BLaER1 treated with 17β-estradiol and CSF1 and Interleukin-3, amounts not matched to agents 10 nM and 100 nM (cell line): ENCODE results near the gene SLC25A34.
"Not testable (repeated sequence)": the region's sequence is repeated elsewhere in the genome, so short reads cannot be mapped to it uniquely, and the experiment has no call there.

Experiments
- H3K27ac ChIP-seq, 11 experiments: shearing (Covaris generic); formaldehyde crosslinking; 2 replicates each; pipeline ENCODE4 v1.8.1; 2022
- H3K27me3 ChIP-seq, 11 experiments: shearing (Covaris generic); formaldehyde crosslinking; 2 replicates each; pipeline ENCODE4 v1.8.1; 2022
- H3K36me3 ChIP-seq, 11 experiments: shearing (Covaris generic); formaldehyde crosslinking; 2 replicates each; pipeline ENCODE4 v1.8.1; 2022
- H3K4me1 ChIP-seq, 10 experiments: shearing (Covaris generic); formaldehyde crosslinking; 2 replicates each; pipeline ENCODE4 v1.8.1; 2022
- H3K4me2 ChIP-seq, 11 experiments: shearing (Covaris generic); formaldehyde crosslinking; 2 replicates each; pipeline ENCODE4 v1.8.1; 2022
- H3K4me3 ChIP-seq, 10 experiments: shearing (Covaris generic); formaldehyde crosslinking; 2 replicates each; pipeline ENCODE4 v1.8.1; 2022
- H3K9ac ChIP-seq, 11 experiments: shearing (Covaris generic); formaldehyde crosslinking; 2 replicates each; pipeline ENCODE4 v1.8.1; 2022
- H3K9me3 ChIP-seq, 11 experiments: shearing (Covaris generic); formaldehyde crosslinking; replicated peaks in 1 of 11; 2 replicates each; pipeline ENCODE4 v1.8.1; 2022
- H4K20me1 ChIP-seq, 11 experiments: shearing (Covaris generic); formaldehyde crosslinking; 2 replicates each; pipeline ENCODE4 v1.8.1; 2022
- Cebpa-rat ChIP-seq, 11 experiments: shearing (Covaris generic); IDR thresholded peaks; 2 replicates each; pipeline ENCODE4 v1.8.1; 2022

Gene SLC25A34

DNA sequence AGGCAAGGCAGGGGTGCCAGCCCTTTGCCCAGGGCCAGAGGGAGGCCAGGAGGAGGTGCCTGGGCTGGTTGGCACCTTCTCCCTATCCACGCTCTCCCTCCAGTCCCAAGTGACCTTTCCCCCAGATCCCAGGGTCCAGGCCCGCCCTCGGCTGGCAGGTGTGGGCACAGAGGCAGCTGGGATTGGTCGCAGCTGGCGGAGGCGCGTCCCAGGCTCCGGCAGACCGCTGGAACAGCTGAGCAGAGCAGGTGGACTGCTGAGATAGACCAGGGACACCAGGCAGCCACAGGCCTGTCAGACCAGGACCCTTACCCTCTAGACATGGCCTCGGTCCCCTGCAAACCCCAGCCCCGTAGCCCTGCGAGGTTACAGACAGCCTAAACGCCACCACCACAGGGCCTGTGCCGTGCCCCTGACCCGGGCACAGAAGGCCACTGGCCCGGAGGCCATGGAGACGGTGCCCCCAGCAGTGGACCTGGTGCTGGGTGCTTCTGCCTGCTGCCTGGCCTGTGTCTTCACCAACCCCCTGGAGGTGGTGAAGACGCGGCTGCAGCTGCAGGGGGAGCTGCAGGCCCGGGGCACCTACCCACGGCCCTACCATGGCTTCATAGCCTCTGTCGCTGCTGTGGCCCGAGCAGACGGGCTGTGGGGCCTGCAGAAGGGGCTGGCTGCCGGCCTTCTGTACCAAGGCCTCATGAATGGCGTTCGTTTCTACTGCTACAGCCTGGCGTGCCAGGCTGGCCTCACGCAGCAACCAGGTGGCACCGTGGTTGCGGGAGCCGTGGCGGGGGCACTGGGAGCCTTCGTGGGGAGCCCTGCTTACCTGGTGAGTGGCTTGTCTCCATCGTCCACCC, at the start of gene SLC25A34:
TSS of gene SLC25A34 (plus strand) at position 221 of the 854 bp plus-strand sequence. CDS start at position 449, 228 bp downstream.
- H3K4me3 ChIP-seq, result no peak within 1 kb of the TSS
- H3K36me3 ChIP-seq, result peaks cover 33 to 43% (median 41%) of the 10 kb centered on the region in 11 experiments
- no peak within 1 kb of the TSS for H3K9ac ChIP-seq
- TF ChIP-seq Cebpa-rat (IDR thresholded peaks at IDR 0.05), result no peak
- H3K27ac ChIP-seq, result no peak within 1 kb of the TSS
- H3K9me3 ChIP-seq, result no peaks in the 10 kb centered on the region
- H3K4me1 ChIP-seq, result peaks cover 8 to 18% (median 13%) of the 10 kb centered on the region in 10 experiments; a peak in 14 of 20 replicates
- peaks cover 0 to 97% (median 31%) of the 10 kb centered on the region in 11 experiments; a peak in 17 of 22 replicates for H4K20me1 ChIP-seq
- no peak within 1 kb of the TSS for H3K4me2 ChIP-seq
- H3K27me3 ChIP-seq, result no peaks in the 10 kb centered on the region

DNA sequence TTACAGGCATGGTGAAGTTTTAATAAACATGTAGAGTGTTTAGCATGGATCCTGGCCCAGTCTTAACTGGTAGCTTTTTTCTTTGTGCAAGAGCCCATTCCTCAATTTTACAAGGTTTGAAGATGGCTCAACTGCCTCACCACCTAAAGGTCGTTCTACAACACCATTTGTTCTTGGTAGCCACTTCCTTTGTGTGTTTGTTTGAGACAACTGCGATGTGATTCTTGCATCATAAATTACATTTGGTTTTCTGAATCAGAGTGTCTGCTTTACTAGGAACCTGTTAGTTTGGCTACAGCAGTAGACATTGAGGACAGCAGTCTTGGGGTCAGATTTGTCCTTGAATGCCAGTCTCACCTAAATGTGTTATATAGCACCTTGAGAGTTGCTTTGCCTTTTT, 48.6 kb upstream of the SLC25A34 start:
- no peak for TF ChIP-seq Cebpa-rat (IDR thresholded peaks at IDR 0.05)
- Histone ChIP-seq H3K9ac (no peak overlapping the region), H3K4me2 (peak overlapping the region; percentile 0 to 98 (median 23); a peak in 14 of 22 replicates), H4K20me1 (peaks cover 63 to 81% (median 78%) of the 10 kb centered on the region in 11 experiments; a peak in 21 of 22 replicates), H3K27me3 (no peaks in the 10 kb centered on the region), H3K9me3 (no peaks in the 10 kb centered on the region; a peak in 1 of 22 replicates), H3K4me1 (peaks cover 37 to 66% (median 45%) of the 10 kb centered on the region in 10 experiments), H3K36me3 (peaks cover 26 to 58% (median 39%) of the 10 kb centered on the region in 11 experiments; a peak in 21 of 22 replicates), H3K27ac (no peak overlapping the region), H3K4me3 (no peak overlapping the region)

DNA sequence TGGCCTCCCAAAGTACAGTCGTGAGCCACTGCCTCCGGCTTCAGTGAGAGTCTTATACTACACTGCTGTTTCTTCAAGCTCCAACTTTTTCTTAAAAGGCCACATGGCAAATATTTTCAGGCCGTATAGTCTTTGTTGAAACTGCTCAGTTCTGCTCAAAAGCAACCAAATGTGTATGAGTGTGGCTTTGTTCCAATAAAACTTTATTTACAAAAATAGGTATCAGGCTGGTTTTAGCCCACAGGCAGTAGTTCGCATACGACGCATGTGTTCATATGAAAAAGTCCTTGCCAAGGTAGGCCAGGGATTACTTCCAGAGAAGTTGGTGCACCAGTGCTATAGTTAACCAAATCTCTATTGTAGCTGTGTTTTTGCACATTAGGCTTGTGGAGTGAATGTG, 45.7 kb upstream of the SLC25A34 start:
- TF ChIP-seq Cebpa-rat (IDR thresholded peaks at IDR 0.05), result no peak
- Histone ChIP-seq H3K4me1 (peaks cover 18 to 61% (median 27%) of the 10 kb centered on the region in 10 experiments), H4K20me1 (peaks cover 85 to 100% (median 100%) of the 10 kb centered on the region in 11 experiments), H3K9me3 (no peaks in the 10 kb centered on the region; a peak in 1 of 22 replicates), H3K9ac (no peak overlapping the region), H3K27me3 (no peaks in the 10 kb centered on the region), H3K36me3 (peaks cover 26 to 64% (median 45%) of the 10 kb centered on the region in 11 experiments; a peak in 21 of 22 replicates), H3K4me3 (no peak overlapping the region), H3K27ac (no peak overlapping the region), H3K4me2 (no peak overlapping the region)

DNA sequence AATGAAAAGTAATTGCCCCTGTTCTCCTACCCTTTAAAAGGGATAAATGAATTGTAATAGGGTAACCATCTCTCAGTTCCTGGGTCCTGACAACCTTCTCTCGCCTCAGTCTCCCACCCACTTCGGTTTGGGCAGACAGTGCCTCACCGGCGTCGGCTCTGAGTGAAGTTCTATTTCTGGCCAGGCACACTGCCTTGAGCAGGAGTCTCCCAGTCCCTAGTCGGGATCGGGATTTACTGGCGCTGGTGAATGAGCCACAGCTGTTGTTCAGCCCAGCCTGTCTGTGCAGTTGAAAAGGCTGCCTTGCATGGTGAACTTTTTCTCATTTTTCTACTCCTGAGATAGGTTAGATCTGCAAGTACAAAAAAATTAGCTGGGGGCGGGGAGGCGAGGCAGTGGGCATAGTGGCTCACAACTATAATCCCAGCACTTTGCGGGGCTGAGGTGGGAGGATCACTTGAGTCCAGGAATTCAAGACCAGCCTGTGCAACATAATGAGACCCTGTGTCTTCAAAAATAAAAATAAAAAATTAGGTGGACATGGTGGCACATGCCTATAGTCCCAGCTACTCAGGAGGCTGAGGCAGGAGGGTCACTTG, 44.5 kb upstream of the SLC25A34 start:
- H3K9me3 ChIP-seq, result no peaks in the 10 kb centered on the region; a peak in 1 of 22 replicates
- no peak for TF ChIP-seq Cebpa-rat (IDR thresholded peaks at IDR 0.05)
- H3K27ac ChIP-seq, result no peak overlapping the region
- H3K36me3 ChIP-seq, result peaks cover 21 to 71% (median 54%) of the 10 kb centered on the region in 11 experiments; a peak in 21 of 22 replicates
- peak overlapping the region in 2 of 11 experiments; percentile 2 to 38; a peak in 2 of 22 replicates for H3K4me2 ChIP-seq
- H3K27me3 ChIP-seq, result no peaks in the 10 kb centered on the region
- no peak overlapping the region for H3K4me3 ChIP-seq
- 0 out of 22 replicates have a peak overlapping the region, but pooled peaks of 1 of the 11 experiments have one; percentile 4 for H3K9ac ChIP-seq
- H4K20me1 ChIP-seq, result peaks cover 78 to 100% (median 100%) of the 10 kb centered on the region in 11 experiments
- H3K4me1 ChIP-seq, result peaks cover 12 to 61% (median 22%) of the 10 kb centered on the region in 10 experiments

DNA sequence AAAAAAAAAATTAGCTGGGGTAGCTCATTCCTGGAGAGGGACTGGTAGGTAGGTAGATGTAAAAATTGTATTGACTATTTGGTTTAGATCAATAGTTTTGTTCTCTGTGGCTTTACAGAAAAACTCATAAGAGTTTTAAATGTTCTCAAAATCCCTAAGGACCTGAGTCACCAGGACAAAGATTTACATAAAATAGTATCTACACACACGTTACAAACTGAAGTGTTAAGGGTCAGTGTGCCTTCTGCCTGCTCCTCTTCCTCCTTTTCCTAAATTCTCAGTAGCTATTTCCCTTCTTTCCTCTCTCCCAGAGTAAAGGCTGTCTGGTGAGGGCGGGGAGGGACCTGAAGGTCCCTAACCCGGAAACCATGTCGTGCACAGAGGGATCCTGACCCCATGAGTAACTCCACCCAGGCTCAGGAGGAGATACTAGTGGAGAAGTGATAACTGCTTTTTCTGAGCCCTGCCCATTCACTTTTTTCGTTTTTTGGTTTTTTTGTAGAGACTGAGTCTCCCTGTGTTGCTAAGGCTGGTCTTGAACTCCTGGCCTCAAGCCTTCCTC, 43.9 kb upstream of the SLC25A34 start:
- no peaks in the 10 kb centered on the region; a peak in 1 of 22 replicates for H3K9me3 ChIP-seq
- peaks cover 15 to 59% (median 27%) of the 10 kb centered on the region in 10 experiments for H3K4me1 ChIP-seq
- no peak for TF ChIP-seq Cebpa-rat (IDR thresholded peaks at IDR 0.05)
- H3K4me2 ChIP-seq, result peak overlapping the region in 2 of 11 experiments; percentile 2 to 38; a peak in 1 of 22 replicates
- no peak overlapping the region for H3K4me3 ChIP-seq
- peaks cover 20 to 68% (median 53%) of the 10 kb centered on the region in 11 experiments; a peak in 21 of 22 replicates for H3K36me3 ChIP-seq
- peaks cover 73 to 100% (median 97%) of the 10 kb centered on the region in 11 experiments for H4K20me1 ChIP-seq
- no peak overlapping the region for H3K27ac ChIP-seq
- 0 out of 22 replicates have a peak overlapping the region, but pooled peaks of 1 of the 11 experiments have one; percentile 4 for H3K9ac ChIP-seq
- H3K27me3 ChIP-seq, result no peaks in the 10 kb centered on the region

GRCh38 chr1:15693371-15693770, 42.7 kb upstream of the SLC25A34 start:
- H4K20me1 ChIP-seq, result peaks cover 74 to 100% (median 97%) of the 10 kb centered on the region in 11 experiments
- peaks cover 15 to 60% (median 45%) of the 10 kb centered on the region in 11 experiments; a peak in 21 of 22 replicates for H3K36me3 ChIP-seq
- TF ChIP-seq Cebpa-rat (IDR thresholded peaks at IDR 0.05), result no peak
- no peaks in the 10 kb centered on the region for H3K27me3 ChIP-seq
- no peaks in the 10 kb centered on the region; a peak in 1 of 22 replicates for H3K9me3 ChIP-seq
- H3K4me3 ChIP-seq, result no peak overlapping the region
- H3K27ac ChIP-seq, result no peak overlapping the region
- no peak overlapping the region for H3K4me2 ChIP-seq
- H3K4me1 ChIP-seq, result peaks cover 20 to 59% (median 31%) of the 10 kb centered on the region in 10 experiments
- no peak overlapping the region for H3K9ac ChIP-seq

DNA sequence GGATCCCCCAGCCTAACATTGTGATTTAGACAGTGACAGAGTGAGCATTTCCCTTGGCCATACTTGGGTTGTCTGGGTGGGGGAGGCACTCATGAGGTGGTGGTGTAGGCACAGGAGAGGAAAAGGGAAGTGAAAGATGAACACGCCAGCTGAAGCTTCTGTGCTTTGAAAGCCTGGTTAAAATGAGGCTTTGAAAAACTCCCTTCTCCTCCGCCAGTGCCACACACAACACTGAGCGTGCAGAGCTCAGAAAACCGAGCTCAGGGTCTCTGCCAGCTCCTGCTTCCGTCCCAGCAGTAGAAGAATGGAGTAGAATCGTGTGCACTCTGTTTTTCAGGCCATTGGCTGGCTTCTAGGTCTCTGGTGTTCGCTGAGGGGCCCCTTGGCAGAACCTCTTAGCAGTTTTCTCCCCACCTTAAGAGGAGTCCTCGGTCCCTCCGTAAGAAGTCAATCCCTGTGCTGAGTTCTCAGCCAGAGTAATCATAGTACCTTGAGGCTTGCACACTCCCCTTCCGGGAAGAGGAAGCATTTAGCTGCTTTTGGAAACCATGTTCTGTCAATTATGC, 39.0 kb upstream of the SLC25A34 start:
- Histone ChIP-seq H3K9me3 (no peaks in the 10 kb centered on the region), H3K4me1 (peaks cover 38 to 75% (median 46%) of the 10 kb centered on the region in 10 experiments), H3K4me3 (peak overlapping the region; percentile 43 to 64 (median 52)), H3K27ac (peak overlapping the region; percentile 38 to 80 (median 73); a peak in 21 of 22 replicates), H3K9ac (peak overlapping the region; percentile 63 to 77 (median 71); a peak in 21 of 22 replicates), H4K20me1 (peaks cover 67 to 100% (median 95%) of the 10 kb centered on the region in 11 experiments), H3K36me3 (peaks cover 0 to 35% (median 24%) of the 10 kb centered on the region in 11 experiments; a peak in 12 of 22 replicates), H3K4me2 (peak overlapping the region; percentile 84 to 98 (median 93)), H3K27me3 (no peaks in the 10 kb centered on the region)
- TF ChIP-seq Cebpa-rat (IDR thresholded peaks at IDR 0.05), result no peak

- TF ChIP-seq Cebpa-rat (IDR thresholded peaks at IDR 0.05), result no peak
- H4K20me1 ChIP-seq, result peaks cover 66 to 100% (median 95%) of the 10 kb centered on the region in 11 experiments
- H3K27ac ChIP-seq, result peak overlapping the region in 7 of 11 experiments; percentile 11 to 80 (median 75); a peak in 11 of 22 replicates
- peak overlapping the region; percentile 43 to 64 (median 52); a peak in 17 of 20 replicates for H3K4me3 ChIP-seq
- H3K9me3 ChIP-seq, result no peaks in the 10 kb centered on the region
- H3K27me3 ChIP-seq, result no peaks in the 10 kb centered on the region
- peak overlapping the region in 10 of 11 experiments; percentile 63 to 77 (median 72); a peak in 18 of 22 replicates for H3K9ac ChIP-seq
- peaks cover 0 to 40% (median 26%) of the 10 kb centered on the region in 11 experiments; a peak in 12 of 22 replicates for H3K36me3 ChIP-seq
- H3K4me1 ChIP-seq, result peaks cover 40 to 81% (median 48%) of the 10 kb centered on the region in 10 experiments
- H3K4me2 ChIP-seq, result peak overlapping the region; percentile 84 to 98 (median 93)
Observed at GRCh38 chr1:15698201-15698600, 37.9 kb upstream of the SLC25A34 start.

GRCh38 chr1:15699321-15699720, 36.7 kb upstream of the SLC25A34 start:
- H3K27me3 ChIP-seq, H3K9me3 ChIP-seq, H3K4me3 ChIP-seq, H3K9ac ChIP-seq, H3K27ac ChIP-seq: not testable (repeated sequence)
- H3K4me1 ChIP-seq, result peaks cover 40 to 92% (median 55%) of the 10 kb centered on the region in 10 experiments
- H3K4me2 ChIP-seq, result peak overlapping the region in 4 of 11 experiments; percentile 66 to 97 (median 73); a peak in 4 of 22 replicates
- peaks cover 64 to 100% (median 94%) of the 10 kb centered on the region in 11 experiments for H4K20me1 ChIP-seq
- peaks cover 0 to 36% (median 19%) of the 10 kb centered on the region in 11 experiments; a peak in 13 of 22 replicates for H3K36me3 ChIP-seq
